NOMO-1 treated with dmso at 0.1 percent for 144 hours (cell line): Measurements from ENCODE around the gene ABTB1.

ENCODE experiments used
- DNase-seq: peaks from one replicate; lab custom pipeline; 2025; ENCODE audit not compliant: unreplicated experiment; lab: John Stamatoyannopoulos, UW

ABTB1 gene

DNA sequence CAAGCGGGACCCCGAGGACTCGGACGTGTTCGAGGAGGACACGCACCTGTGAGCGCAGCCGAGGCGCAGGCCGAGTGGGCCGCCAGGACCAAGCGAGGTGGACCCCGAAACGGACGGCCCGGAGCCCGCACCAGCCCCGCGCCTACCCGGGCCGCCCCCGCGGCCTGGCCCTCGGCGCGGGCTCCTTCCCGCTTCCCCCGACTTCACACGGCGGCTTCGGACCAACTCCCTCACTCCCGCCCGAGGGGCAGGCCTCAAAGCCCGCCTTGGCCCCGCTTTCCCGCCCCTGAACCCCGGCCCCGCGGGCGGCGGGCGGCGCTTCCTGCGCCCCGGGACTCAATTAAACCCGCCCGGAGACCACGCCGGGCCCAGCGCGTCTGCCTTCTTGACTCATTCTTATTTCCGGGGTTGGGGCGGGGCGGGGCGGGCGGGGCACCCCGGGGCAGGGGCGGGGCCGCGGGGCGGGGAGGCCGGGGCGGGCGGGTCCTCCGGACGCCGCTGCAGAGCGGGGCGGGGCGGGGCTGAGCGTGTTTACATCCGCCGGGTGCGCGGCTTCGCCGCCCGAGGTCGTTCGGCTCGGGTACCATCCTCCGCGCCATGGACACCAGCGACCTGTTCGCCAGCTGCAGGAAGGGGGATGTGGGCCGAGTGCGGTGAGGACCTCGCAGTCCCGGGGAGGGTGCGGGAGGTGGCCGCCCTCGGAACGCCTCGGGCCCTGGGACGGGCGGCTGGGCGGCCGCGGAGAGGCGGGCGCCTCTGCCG, at the start of gene ABTB1:
Gene ABTB1 (plus strand): TSS at position 524 of the 762 bp plus-strand sequence. CDS start 74 bp downstream, at position 598.
- peak; percentile 77 for DNase-seq

DNA sequence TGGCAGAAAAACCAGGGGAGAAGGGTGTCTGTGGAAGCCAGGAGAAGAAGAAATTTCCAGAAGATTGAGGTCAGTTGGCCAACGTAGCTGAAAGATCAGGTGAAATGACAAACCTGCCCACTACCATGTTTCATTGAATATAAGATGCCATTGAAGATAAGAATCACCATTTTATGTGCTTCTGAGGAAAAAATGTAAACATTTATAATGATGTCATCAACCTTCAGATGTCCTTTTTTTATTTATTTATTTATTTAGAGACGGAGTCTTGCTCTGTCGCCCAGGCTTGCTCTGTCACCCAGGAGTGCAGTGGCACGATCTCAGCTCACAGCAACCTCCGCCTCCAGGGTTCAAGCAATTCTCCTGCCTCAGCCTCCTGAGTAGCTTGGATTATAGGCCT, 48.7 kb upstream of the ABTB1 start:
- no peak for DNase-seq

DNA sequence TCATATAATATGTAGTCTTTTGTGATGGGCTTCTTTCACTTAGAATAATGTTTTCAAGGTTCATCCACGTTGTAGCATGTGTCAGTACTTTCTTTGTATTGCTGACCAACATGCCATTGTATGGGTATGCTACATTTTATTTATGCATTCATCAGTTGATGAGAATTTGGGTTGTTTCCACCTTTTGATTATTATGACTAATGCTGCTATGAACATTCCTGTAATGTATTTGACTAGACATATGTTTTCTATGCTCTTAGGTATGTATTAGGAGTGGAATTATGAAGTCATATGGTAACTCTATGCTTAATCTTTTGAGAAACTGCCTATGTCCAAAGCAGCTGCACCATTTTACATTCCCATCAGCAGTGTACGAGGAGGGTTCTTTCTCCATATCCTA, 46.9 kb upstream of the ABTB1 start:
- no peak for DNase-seq

DNA sequence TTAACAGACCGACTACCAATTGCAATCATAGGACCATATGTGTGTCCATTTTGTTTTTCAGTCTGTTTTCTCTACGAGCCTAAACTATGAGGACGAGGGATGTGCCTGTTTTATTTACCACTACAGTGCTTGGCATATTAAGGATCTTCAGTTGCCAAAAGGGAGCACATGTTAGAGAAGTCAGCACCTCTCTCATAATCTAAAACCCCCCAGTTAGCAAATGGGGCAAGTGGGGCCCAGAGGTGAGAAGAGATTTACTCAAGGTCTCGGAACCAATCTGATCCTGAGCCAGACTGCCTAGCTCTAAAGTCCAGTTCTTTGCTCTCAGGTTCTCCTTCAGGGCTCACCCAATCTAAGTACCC, 44.3 kb upstream of the ABTB1 start:
- no peak for DNase-seq

DNA sequence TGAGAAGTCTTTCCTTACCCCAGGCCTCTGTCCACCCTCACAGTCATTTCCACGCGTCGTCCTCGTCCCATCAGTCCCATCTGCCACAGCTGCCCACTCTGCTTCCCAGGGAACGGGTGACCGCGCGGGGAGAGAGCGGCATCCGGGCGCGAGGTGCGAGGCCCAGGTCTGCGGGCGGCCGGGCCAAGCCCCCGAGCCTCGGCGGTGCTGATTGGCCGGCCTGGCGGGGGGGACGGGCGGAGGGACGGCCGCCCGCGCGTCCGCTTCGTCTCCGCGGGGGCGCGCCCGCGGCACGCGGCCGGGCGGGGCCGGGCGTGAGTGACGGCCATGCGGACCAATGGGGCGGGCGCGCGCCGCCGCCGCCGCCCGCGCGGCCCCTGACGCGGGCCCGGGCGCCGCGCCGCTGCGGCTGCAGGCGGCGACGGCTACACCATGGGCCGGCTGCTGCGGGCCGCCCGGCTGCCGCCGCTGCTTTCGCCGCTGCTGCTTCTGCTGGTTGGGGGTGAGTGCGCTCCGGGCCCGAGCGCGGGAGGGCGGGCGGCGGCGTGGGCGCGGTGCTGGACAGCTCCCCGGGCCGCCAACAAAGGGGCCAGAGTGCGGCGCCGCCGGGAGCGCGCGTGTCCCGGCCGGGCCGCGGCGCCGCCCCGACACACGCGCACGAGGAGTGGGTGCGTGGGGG, 43.8 kb upstream of the ABTB1 start, which contains the start of gene PODXL2:
Gene PODXL2 (plus strand): TSS at position 398 of the 679 bp plus-strand sequence. CDS start 35 bp downstream, at position 433.
- peak; percentile 19 for DNase-seq

DNA sequence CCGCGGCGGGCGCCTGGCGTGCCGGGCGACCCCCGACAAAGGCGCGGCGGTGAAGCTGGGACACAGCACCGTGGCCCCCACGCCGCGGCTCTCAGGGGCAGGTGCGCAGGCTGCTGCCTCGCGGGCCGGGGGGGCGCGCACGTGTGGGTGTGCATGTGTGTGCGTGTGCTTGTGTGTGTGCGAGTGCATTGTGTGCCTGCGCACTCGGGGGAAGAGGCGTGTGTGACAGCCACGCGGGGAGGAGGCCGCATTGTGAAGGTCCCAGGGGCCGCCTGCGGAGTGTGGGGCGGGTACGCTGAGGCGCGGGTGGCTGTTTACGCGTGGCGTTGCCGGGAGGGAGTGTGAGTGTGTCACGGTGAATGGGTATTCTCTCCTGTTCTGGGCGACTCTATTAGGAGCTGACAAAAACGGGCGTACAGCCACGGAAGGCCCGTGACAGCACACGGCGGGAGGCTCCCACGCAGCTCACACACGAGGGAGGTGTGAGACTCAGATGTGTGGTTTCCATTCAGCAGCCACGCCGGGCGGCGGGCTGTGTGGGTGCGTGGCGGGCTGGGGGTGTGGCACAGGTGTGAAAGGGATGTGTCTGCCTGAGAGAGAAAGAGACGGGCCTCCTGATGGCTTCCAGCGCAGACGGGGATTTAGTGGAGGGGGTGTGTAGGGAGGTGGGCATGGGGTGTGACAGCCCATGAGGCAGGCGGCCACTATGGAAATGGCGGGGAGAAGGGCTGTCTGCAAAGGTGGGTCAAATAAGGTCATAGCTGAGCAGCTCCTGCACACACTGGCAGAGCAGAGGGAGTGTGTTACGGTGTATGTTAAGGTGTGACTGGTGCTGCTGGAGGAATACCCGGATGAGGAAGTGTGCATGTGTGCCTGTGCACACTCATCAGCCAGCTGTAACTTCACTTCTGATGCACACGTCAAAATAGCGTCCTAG, 43.0 kb upstream of the ABTB1 start:
- DNase-seq, result peak; percentile 51

DNA sequence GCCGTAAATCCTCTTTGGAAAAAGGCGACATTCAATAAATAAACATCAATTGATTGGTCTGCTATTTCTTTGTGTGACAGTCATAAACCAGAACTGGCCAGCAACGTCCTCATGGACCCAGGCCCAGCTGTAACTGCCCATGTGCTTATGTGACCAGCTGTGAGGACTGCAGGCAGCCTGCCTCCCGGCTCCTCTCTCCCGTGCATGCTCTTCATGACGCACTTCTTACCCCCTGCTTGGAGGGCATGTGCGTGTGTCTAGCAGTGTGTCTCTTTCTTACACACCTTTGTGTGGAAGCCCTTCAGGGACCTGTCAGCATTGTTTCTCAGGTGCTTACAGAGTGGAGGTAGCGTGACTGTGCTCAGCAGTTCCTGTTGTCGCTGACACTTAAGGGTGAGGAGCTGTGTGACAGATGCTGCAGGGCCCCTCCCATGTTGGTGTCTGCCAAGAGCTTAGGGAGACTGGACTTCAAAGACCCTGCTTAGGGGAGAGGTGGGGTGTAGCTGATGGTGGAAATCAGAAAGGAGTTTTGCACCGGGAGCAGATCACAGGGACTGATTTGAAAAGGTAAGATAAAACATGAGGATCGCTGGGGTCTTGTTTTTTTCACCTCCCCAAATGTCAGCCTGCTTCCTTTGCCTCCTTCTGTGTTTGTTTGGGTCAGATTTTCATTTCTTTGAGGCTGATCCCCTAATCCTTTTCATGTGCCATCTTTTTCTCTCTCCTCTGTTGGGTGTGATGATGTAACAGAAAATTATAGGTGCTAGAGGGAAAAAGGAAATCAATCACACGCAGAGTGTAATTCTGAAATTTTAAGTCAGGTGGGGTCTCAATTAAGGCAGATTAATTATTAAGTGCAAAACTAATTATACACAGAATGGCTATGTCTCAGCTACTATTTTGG, 41.7 kb upstream of the ABTB1 start:
- DNase-seq, result no peak

DNA sequence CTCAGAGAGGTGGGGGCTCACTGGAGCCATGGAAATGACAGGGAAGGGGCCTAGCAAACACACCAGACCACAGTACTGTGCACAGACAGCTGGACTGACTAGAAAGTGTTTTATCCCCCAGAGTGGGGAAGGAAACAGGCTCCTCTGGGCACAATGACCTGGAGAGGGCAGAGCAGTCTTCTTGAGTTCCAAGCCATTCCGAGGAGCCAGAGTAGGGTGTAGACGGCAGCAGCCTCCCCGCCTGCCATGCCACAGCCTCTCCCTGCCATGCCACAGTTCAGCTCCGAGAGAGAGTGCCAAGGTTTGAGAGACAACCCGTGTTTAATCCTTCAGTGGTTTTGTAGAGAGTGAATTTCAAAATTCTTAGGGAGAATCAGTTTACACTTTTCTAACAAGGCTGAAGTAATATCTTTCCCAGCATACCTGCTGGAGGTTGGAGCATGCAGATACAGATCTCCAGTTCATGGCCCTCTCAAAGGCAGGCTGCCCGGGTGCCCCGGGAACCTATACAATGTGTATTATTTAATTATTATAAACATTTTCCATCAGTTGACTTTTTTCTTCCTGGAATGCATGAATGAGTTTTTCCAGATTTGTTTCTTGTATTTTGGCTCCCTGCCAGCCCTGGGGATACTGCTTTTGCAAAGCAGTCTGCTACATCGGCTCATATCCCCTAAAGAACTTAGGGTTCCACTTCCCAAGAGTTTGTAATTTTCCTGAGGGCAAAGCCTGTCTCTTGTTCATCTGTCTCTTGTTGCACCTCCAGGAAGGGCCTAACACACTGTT, 40.5 kb upstream of the ABTB1 start:
- DNase-seq, result no peak

DNA sequence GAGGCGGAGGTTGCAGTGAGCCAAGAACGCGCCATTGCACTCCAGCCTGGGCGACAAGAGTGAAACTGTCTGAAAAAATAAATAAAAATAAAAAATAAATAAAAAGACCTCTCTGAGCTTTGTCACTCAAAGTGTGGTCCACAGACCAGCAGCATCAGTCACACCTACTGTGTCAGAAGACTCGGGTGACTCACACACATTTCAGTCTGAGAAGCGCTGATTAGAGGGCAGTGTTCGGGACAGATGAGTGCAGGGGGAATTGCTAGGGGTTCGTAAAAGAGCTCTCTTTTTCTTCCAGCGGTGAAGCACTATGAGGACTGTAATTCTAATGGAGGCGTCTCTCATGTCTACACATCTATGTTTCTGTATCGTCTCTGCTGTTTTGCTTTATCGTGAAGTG, 38.1 kb upstream of the ABTB1 start:
- DNase-seq, result no peak

DNA sequence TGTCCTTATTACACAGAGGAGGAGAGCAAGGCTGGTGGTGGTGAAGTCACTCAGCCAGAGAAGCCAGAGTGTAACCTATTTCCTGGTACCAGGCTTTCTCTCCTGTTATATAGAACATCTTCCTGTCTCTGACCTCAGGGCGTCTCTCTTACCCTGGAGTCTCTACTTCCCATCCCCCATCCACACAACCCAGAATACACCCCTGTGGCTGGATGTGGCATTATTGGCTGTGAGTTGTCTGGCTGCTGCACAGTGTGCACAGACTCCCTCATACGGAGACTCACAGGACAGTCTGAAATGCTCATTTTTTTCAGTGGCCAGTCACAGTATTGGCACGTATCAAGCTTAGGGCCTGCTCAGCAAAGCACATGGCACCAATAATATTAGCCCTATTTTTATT, 35.2 kb upstream of the ABTB1 start:
- DNase-seq, result peak; percentile 77

DNA sequence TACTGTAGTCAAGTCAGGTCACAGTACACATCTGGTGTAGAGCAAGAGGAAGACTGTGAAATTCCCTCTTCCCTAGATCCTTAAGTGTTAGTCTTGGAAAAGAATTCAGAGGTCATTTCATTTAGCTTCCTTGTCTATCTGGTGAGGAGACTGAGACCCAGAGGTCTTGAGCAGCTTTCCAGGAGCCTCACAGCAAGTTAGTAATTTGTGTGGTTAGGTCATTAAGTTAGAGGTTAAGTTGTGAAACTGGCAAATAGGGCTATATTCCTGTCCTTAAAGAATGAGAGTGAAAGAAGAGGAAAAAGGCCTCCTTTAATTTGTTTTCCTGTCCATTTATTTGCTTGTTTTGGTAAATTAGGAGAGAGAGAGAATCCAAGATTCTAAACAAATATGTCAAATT, 34.8 kb upstream of the ABTB1 start:
- DNase-seq, result peak; percentile 23

DNA sequence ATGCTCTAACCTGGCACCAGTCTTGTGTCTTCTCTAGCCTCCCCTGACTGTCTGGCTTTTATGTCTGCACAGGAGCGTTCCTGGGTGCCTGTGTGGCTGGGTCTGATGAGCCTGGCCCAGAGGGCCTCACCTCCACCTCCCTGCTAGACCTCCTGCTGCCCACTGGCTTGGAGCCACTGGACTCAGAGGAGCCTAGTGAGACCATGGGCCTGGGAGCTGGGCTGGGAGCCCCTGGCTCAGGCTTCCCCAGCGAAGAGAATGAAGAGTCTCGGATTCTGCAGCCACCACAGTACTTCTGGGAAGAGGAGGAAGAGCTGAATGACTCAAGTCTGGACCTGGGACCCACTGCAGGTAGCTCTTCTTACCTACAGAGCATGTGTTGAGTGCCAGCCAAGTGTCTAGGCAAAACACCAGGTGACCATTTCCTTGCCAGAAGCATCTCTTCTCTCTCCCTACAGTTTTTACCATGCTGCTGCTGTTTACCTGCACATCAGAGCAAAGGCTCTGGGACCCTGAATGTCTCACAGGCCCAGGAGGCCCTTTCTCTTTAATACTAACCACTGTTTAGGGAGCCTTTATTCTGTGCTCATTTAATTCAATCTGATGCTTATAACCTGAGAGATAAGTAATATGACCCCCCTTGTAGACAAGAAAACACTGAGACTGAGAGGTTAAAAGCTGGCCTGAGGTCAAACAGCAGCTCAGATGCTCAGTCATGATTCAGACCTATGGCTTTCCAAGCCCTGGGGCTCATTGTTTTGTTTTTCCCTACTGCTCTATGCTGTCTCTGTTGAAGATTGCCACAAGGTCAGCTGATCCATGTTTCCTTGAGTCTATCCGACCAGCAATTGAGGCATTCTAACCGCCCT, 33.3 kb upstream of the ABTB1 start:
- no peak for DNase-seq

DNA sequence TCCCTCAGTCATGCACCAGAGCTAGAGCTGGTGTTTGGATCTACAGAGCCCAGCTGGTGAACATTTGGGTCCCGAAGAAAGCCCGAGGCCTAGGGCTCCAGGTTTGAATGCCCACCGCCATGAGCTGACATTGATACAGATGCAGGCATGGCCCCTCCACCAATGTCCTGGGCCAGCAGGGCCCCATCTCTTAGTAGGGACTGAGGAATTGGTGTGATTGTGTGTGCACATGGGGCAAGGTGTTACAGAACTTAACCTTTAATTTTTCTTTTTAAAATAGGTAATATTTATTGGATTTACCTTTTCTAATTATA, 32.8 kb upstream of the ABTB1 start:
- no peak for DNase-seq

DNA sequence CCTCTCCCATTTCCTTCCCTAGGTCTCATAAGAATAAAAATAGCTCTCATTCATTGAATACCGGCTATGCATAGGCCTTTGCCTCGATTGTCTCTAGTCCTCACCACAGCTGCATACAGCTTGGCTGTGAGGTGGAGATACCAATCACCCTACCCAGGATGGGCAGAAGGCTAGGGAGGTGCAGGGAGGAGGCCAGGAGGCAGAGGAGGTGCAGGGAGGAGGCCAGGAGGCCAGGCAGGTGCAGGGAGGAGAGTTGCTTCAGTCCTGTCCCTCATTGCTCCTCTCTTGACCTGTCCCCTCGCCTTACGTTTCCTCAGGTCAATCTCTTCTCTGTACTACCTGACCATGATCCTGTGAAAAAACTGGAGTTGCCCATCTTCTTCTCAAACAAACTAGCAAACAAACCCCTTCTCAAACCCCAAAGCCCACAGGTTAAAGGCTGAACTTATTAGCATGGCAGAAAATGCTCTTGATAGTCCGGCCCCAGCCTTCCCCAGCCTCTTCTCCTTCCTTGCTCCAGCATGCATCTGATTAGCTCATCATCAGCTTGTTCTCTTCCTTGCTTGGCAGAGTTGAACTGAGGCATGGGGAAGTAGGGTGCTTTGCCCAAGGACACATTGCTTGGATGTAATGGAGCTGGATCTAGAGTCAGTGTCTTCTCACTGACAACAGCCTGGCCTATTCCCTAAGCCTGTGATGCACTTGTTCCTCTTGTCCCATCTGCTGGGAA, 27.9 kb upstream of the ABTB1 start:
- DNase-seq, result no peak

DNA sequence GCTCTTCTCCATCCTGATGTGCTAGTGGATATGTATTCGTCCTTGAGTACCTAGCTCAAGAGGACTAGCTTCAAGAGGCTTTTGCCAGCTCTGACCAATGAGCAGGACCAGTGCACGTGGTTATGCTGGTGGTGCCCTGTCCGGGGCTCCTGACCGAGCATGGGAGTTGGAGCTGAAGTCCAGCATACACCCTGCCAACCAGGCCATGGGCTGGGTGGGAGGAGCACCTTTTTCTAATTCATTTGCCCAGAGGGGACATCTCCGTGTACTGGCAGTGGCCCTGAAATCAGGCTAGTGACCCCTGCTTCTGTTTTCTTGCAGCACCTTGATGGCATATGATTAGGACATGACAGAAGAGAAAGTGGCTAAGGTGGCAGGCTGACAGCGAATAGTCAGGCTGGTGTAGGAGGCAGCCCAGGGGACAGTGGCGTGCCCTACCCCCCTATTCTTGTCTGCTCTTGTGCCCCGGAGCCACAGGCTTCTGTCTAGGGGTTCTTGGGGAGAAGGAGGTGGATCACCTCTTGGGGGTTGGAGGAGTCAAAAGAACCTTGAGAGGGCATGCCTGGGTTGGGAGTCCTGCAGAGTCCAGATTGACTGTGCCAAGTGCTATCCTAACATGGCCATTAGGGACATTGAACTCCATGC, 27.3 kb upstream of the ABTB1 start:
- no peak for DNase-seq

DNA sequence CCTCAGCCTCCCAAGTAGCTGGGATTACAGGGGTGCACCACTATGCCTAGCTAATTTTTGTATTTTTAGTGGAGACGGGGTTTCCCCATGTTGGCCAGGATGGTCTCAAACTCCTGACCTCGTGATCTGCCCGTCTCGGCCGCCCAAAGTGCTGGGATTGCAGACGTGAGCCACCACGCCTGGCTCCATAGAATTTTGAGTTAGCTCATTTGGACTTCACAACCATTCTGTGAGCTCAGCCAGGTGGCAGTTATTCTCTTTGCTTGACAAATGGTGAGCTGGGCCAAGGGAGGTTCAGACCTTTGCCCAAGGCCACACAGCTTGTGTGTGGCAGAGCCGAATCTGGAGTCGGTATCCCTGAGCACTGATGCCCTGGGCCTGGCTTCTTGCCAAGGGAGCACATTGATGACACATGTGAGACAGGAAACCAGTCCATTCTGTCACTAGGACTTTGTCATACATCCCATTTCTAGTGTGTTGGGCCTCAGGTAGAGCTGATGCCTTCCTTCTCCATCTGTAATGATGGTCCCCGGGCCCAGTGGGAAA, 26.2 kb upstream of the ABTB1 start:
- no peak for DNase-seq

DNA sequence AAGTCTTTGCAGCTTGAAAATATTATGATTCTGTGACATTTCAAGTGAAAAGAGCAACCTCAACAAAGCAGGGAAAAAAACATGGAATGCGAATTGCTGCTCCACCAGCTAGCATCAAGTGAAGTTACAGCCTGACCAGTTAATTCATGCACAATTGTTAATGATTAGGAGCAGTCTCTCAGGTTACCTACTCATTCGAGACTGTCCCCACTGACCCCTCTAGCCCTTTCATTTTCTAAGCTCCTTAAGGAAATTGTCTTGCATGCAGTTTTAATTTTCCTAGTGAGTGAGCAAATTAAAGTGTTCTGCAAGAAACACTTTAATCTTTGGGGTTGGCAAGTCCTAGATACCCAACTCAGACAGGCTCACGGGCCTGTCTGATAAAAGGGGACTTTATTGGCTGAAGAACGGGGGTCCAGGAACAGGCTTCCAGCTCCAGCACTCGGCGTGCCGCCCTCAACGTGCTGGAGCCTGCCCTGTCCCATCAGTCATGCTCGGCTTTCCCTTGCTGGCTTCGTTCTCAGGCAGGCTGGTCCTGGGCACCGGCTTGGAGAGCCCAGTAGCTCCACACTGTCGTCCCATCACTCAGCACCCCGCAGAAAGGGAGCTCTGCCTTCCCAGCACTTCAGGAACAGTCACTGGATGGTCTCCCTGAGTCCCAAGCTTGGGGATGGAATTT, 25.4 kb upstream of the ABTB1 start:
- no peak for DNase-seq
